Hepatocyte (in vitro differentiated cells): ENCODE results near the gene ALCAM. TPM values are rescaled to one million over a fixed set of nuclear protein-coding genes. Genes with fewer than 3 reads are reported as not detected.

Source experiments
- DNase-seq: peaks from one replicate; pipeline ENCODE4 v3.0.0-alpha.2; 2016; ENCODE audit warnings: low spot score
- H2AFZ ChIP-seq: fragments of 200-600 bp; sonication (generic); 2 replicates; pipeline ENCODE4 v1.6.0; 2016; ENCODE audit warnings: antibody characterized with exemption, mild to moderate bottlenecking
- H3K27ac ChIP-seq: fragments of 200-600 bp; sonication (generic); 2 replicates; pipeline ENCODE4 v1.5.1; 2016; ENCODE audit warnings: mild to moderate bottlenecking
- H3K27me3 ChIP-seq: fragments of 200-600 bp; sonication (generic); 2 replicates; pipeline ENCODE4 v1.6.1; 2016
- H3K36me3 ChIP-seq: fragments of 200-600 bp; sonication (generic); replicated peaks from 2 replicates; pipeline ENCODE4 v1.5.1; 2016; ENCODE audit warnings: low read depth; ENCODE audit not compliant: insufficient read depth
- H3K4me1 ChIP-seq: fragments of 200-600 bp; sonication (generic); 2 replicates; pipeline ENCODE4 v1.5.1; 2016; ENCODE audit warnings: mild to moderate bottlenecking, moderate library complexity; ENCODE audit not compliant: insufficient read depth
- H3K4me2 ChIP-seq: fragments of 200-600 bp; sonication (generic); 2 replicates; pipeline ENCODE4 v1.6.0; 2016
- H3K4me3 ChIP-seq: fragments of 200-600 bp; sonication (generic); 2 replicates; pipeline ENCODE4 v1.5.1; 2016; ENCODE audit warnings: mild to moderate bottlenecking
- H3K79me2 ChIP-seq: fragments of 200-600 bp; sonication (generic); 2 replicates; pipeline ENCODE4 v1.6.0; 2017; ENCODE audit warnings: mild to moderate bottlenecking
- H3K9me2 ChIP-seq: fragments of 200-600 bp; sonication (generic); replicated peaks from 2 replicates; pipeline ENCODE4 v1.6.0; 2017; ENCODE audit warnings: mild to moderate bottlenecking; ENCODE audit not compliant: insufficient read depth
- H3K9me3 ChIP-seq: fragments of 200-600 bp; sonication (generic); 2 replicates; pipeline ENCODE4 v1.5.1; 2016; ENCODE audit warnings: low read depth, mild to moderate bottlenecking
- H4K20me1 ChIP-seq: fragments of 200-600 bp; sonication (generic); 2 replicates; pipeline ENCODE4 v1.6.0; 2016; ENCODE audit warnings: mild to moderate bottlenecking; ENCODE audit not compliant: insufficient read depth, poor library complexity, severe bottlenecking
- EZH2 ChIP-seq: fragments of 200-600 bp; sonication (generic); IDR thresholded peaks from 2 replicates; pipeline ENCODE4 v1.6.1; 2016; ENCODE audit warnings: antibody characterized with exemption, mild to moderate bottlenecking, borderline replicate concordance
- EZH2phosphoT487 ChIP-seq: fragments of 200-600 bp; sonication (generic); IDR thresholded peaks from one replicate; pipeline ENCODE4 v1.6.1; 2018; ENCODE audit warnings: antibody characterized with exemption, mild to moderate bottlenecking, low read depth, moderate library complexity; ENCODE audit not compliant: unreplicated experiment, severe bottlenecking
- WGBS: methylation state at CpG from one replicate; pipeline ENCODE4 v1.1.6; 2016; ENCODE audit warnings: low lambda C conversion rate; ENCODE audit errors: missing lambda C conversion rate; 5-methylcytosine and 5-hydroxymethylcytosine counted together
- polyA plus RNA-seq: library from polyadenylated mRNA; unstranded; fragments of >200 nt; fragmentation: Nextera tagmentation; extraction: Ambion mirVana; gene quantifications from 2 replicates; pipeline ENCODE4 v1.2.1, GENCODE V29; 2016
- total RNA-seq: library from RNA; depleted of rRNA; stranded (reverse); fragments of >200 nt; gene quantifications from 2 replicates; pipeline ENCODE4 v1.2.3, GENCODE V29; 2014
- TF ChIP-seq, protein P1 (sequence below): fragments of 200-600 bp; sonication (generic); IDR thresholded peaks from 2 replicates; pipeline ENCODE4 v1.5.1; 2016; ENCODE audit warnings: antibody characterized with exemption, mild to moderate bottlenecking; ENCODE audit not compliant: poor library complexity

The ALCAM gene
- total and polyA plus RNA-seq, 2 experiments from 2014 or later: 58.0 to 134 TPM

DNA sequence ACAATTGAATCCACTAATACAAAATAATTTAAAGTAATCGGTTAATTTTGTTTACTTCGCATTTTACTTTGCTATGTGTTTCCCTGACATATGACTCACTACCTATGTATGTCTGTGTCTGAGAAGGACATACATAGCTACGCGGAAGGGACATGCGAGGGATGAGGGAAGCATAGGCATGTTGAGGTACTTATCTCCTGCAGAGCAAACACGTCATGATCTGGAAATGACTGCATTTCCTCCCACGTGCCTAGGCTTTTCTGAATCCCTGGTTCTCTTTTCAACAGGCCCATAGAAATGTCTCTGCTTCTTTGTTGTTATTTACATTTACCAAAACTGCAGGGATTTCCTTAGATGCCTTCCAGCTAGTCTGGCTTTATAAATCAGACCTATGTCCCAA, 27.5 kb downstream of the ALCAM start:
- no peaks in the 10 kb centered on the region for H3K4me1 ChIP-seq
- H3K9me2 ChIP-seq: no peaks in the 10 kb centered on the region
- no peaks in the 10 kb centered on the region for H4K20me1 ChIP-seq
- no peak overlapping the region for H3K27ac ChIP-seq
- H3K36me3 ChIP-seq: no peaks in the 10 kb centered on the region
- no peaks in the 10 kb centered on the region for H3K27me3 ChIP-seq
- WGBS: 79% methylated on average over 7 of the region's 7 CpGs
- peaks cover 78% of the 10 kb centered on the region for H3K79me2 ChIP-seq
- no peak overlapping the region for H2AFZ ChIP-seq
- DNase-seq: peak; percentile 12
- no peak overlapping the region for H3K4me2 ChIP-seq
- TF ChIP-seq EZH2 (no peak), EZH2phosphoT487 (no peak)
- TF ChIP-seq, protein P1, sequence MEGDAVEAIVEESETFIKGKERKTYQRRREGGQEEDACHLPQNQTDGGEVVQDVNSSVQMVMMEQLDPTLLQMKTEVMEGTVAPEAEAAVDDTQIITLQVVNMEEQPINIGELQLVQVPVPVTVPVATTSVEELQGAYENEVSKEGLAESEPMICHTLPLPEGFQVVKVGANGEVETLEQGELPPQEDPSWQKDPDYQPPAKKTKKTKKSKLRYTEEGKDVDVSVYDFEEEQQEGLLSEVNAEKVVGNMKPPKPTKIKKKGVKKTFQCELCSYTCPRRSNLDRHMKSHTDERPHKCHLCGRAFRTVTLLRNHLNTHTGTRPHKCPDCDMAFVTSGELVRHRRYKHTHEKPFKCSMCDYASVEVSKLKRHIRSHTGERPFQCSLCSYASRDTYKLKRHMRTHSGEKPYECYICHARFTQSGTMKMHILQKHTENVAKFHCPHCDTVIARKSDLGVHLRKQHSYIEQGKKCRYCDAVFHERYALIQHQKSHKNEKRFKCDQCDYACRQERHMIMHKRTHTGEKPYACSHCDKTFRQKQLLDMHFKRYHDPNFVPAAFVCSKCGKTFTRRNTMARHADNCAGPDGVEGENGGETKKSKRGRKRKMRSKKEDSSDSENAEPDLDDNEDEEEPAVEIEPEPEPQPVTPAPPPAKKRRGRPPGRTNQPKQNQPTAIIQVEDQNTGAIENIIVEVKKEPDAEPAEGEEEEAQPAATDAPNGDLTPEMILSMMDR: no peak
- H3K4me3 ChIP-seq: no peak overlapping the region
- H3K9me3 ChIP-seq: no peaks in the 10 kb centered on the region

DNA sequence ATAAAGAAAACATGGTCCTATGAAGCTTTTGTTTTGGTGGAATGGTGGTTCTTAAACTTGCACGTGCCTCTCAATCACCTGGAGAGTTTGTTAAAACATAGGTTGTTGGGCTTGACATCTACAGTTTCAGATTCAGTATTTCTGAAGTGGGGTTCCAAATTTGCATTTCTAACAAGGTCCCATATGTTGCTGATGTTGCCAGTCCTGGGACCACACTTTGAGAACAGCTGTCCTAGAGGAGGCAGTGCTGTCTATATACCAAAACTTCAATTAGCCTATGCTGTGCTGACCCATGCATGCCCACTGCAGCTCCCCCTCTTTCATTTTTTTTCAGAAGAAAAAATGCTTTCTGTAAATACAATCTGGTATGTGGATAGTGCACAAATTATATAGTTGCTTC, 31.3 kb downstream of the ALCAM start:
- H3K9me3 ChIP-seq: no peaks in the 10 kb centered on the region
- TF ChIP-seq EZH2 (no peak), EZH2phosphoT487 (no peak)
- TF ChIP-seq, protein P1: no peak
- H3K79me2 ChIP-seq: peaks cover 56% of the 10 kb centered on the region
- no peak overlapping the region for H3K27ac ChIP-seq
- no peaks in the 10 kb centered on the region for H4K20me1 ChIP-seq
- H3K4me3 ChIP-seq: no peak overlapping the region
- H3K36me3 ChIP-seq: no peaks in the 10 kb centered on the region
- H2AFZ ChIP-seq: no peak overlapping the region
- WGBS: 90% methylated on average over 1 of the region's 1 CpG
- no peaks in the 10 kb centered on the region for H3K9me2 ChIP-seq
- H3K27me3 ChIP-seq: no peaks in the 10 kb centered on the region
- no peak overlapping the region for H3K4me2 ChIP-seq
- H3K4me1 ChIP-seq: peaks cover 9% of the 10 kb centered on the region
- no peak for DNase-seq

DNA sequence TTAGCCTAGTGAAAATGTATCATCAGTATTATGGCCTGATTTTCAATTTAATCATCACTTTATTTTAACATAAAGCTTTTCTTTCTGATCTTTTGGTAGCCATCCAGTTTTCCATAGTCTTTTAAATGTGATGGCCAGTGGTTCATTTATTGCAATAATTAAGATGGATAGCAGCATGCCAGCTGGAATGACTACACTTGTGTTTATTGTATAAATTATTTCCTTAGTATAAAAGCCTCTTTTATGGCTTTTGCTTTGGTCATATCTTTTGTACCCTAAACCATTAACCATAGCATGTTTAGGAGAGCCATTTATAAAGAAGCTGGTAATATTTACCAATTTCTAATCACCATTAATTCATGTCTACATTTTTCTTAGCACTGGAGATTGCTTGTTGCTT, 31.7 kb downstream of the ALCAM start:
- Histone ChIP-seq H3K9me3 (no peaks in the 10 kb centered on the region), H3K79me2 (peaks cover 53% of the 10 kb centered on the region)

More for the DNA sequence above, 31.7 kb downstream of the ALCAM start:
- TF ChIP-seq EZH2 (no peak), EZH2phosphoT487 (no peak)
- TF ChIP-seq, protein P1: no peak
- no peak overlapping the region for H2AFZ ChIP-seq
- H3K9me2 ChIP-seq: no peaks in the 10 kb centered on the region
- H4K20me1 ChIP-seq: no peaks in the 10 kb centered on the region
- no peaks in the 10 kb centered on the region for H3K36me3 ChIP-seq
- no peak overlapping the region for H3K4me2 ChIP-seq
- H3K27me3 ChIP-seq: no peaks in the 10 kb centered on the region
- peaks cover 9% of the 10 kb centered on the region for H3K4me1 ChIP-seq
- DNase-seq: no peak
- no peak overlapping the region for H3K27ac ChIP-seq
- H3K4me3 ChIP-seq: no peak overlapping the region
